Stomach (tissue), 4 donors: Measurements from ENCODE around the gene SLC2A3.

ENCODE experiments used
- POLR2A ChIP-seq, 4 donors: fragments of 450-650 bp; IDR thresholded peaks; one replicate each; pipeline ENCODE4 v1.6.1; 2016; ENCODE audit warnings: antibody characterized with exemption in 4 of 4, control low read depth in 2 of 4, mild to moderate bottlenecking in 1 of 4, moderate library complexity in 1 of 4
- POLR2AphosphoS5 ChIP-seq, 3 donors: sonication (generic); formaldehyde crosslinking; IDR thresholded peaks; one replicate each; pipeline ENCODE4 v1.6.1; 2016; ENCODE audit warnings: antibody characterized with exemption in 3 of 3
- TF ChIP-seq, protein P1 (sequence below), 7 experiments: fragments of 450-650 bp in 4 of 7; fragments of 200-600 bp in 3 of 7; sonication (generic) in 3 of 7; IDR thresholded peaks; one replicate each; pipeline ENCODE4 v1.5.1; 2016 to 2019; ENCODE audit warnings: antibody characterized with exemption in 7 of 7, control low read depth in 2 of 7, mild to moderate bottlenecking in 1 of 7

DNA sequence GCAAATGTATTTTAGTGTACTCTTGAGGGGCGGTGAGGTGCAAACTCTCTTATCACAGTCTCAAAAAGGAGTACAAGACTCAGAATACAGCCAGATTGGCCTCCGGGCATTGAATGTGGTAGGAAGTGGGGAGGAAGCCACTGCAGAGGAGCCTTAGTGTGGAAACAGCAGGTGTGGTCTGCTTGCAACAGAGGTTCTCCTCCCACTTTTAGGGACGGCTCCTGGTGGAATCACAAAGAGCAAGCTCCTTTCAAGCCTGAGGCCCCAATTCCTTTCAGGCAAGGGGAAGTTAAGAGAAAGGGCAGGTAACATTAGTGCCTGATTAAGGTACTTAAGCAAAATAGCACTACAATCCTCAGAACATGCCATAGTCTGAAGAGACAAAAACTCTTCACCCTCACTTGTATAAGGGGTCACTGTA lies 23.7 kb upstream of the SLC2A3 start:
- TF ChIP-seq, protein P1, sequence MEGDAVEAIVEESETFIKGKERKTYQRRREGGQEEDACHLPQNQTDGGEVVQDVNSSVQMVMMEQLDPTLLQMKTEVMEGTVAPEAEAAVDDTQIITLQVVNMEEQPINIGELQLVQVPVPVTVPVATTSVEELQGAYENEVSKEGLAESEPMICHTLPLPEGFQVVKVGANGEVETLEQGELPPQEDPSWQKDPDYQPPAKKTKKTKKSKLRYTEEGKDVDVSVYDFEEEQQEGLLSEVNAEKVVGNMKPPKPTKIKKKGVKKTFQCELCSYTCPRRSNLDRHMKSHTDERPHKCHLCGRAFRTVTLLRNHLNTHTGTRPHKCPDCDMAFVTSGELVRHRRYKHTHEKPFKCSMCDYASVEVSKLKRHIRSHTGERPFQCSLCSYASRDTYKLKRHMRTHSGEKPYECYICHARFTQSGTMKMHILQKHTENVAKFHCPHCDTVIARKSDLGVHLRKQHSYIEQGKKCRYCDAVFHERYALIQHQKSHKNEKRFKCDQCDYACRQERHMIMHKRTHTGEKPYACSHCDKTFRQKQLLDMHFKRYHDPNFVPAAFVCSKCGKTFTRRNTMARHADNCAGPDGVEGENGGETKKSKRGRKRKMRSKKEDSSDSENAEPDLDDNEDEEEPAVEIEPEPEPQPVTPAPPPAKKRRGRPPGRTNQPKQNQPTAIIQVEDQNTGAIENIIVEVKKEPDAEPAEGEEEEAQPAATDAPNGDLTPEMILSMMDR (IDR thresholded peaks at IDR 0.05) = no peak
- TF ChIP-seq POLR2AphosphoS5 (IDR thresholded peaks at IDR 0.05) (no peak), POLR2A (IDR thresholded peaks at IDR 0.05) (no peak)
